Skeletal muscle cell (primary cell): ENCODE results near the gene MINAR2.

Experiments used
- DNase-seq: peaks from one replicate; pipeline ENCODE4 v3.0.0-alpha.2; 2010; ENCODE audit warnings: low read depth
- H3K4me3 ChIP-seq: 2 replicates; pipeline ENCODE4 v1.5.1; 2011; ENCODE audit warnings: low read depth, mild to moderate bottlenecking, control low read depth, low read length, moderate library complexity

The MINAR2 gene

GRCh38 chr5:129747572-129748407, at the start of gene MINAR2:
Gene MINAR2, plus strand, starts transcription at chr5:129748094. Its CDS starts 97 bp downstream, at chr5:129748191.
- no peak for DNase-seq
- H3K4me3 ChIP-seq, result no peak within 1 kb of the TSS

- H3K4me3 ChIP-seq, result no peak overlapping the region
- no peak for DNase-seq
These were observed 49.2 kb upstream of the MINAR2 start for GRCh38 chr5:129698661-129699060.

- H3K4me3 ChIP-seq, result no peak overlapping the region
- no peak for DNase-seq
These were observed 31.7 kb upstream of the MINAR2 start for GRCh38 chr5:129716235-129716634.

DNA sequence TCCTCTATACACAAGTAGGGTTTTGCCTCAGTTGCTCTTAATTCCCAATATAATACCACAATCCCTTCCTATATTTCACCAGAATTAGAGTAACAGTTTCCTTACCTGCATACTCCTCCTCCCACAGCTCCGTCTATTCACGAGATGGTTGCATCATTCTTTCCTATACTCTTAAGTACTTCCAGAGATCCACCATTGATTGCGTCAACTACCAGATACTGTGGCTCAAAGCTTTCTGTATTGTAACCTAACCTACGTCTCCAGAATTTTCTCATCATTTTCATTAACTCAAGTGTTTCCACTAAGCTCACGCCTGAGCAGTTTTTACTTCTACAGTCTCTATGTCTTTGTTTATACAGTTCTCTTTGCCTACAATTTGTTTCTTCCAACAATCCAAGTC, 31.2 kb upstream of the MINAR2 start:
- no peak overlapping the region for H3K4me3 ChIP-seq
- DNase-seq, result no peak

DNA sequence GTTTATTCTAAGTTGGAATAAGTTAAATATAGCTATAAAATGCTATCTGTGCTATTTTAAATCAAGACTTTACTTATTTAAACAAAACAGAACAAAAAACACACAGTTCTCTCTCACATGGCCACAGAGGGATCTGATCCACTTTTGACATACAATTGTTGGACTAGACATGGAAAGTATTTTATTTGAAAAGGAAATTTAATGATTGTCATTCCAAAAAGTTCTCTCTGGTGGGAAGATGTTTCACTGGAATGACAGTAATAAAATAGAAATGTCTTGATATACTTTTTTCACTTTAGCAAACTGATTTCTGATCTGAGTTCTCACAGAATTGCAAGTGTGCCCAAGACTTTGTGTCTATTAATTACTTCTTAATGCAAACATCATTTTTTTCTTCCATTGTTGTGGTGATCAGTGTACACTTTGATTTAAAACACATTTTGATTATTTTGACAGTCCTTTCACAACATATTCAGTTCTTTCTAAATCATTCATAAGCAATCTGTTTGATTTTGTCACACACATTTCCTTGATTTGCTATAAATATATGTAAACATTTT, 30.1 kb upstream of the MINAR2 start:
- DNase-seq, result no peak
- H3K4me3 ChIP-seq, result no peak overlapping the region

DNA sequence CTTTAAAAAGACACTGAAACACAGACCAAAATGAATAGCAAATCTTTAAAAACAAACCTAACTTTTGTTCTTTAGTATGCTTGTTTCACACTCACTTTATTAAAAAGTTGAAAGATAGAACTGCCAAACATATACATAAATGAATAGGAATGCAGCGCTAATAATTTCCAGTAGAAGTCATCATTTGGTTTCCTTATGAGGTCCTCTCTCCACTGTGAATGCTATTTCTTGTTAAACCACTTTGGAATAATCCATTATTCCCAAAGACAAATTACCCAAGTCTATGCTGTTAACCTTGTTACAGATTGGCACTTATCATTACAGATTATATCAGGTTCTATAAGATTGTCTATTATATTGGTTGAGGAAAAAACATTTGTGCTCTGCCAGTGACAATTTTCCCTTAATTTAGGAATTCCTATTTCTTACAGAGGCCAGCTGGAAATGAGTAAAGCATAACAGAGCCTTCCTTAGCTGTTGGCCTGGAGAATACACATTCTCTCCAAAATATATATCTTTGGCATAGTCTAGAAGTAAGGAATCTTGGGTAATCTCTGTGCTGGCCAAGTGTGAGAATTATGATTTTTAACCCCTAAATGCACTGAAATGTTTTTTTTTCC, 29.3 kb upstream of the MINAR2 start:
- H3K4me3 ChIP-seq, result no peak overlapping the region
- no peak for DNase-seq

DNA sequence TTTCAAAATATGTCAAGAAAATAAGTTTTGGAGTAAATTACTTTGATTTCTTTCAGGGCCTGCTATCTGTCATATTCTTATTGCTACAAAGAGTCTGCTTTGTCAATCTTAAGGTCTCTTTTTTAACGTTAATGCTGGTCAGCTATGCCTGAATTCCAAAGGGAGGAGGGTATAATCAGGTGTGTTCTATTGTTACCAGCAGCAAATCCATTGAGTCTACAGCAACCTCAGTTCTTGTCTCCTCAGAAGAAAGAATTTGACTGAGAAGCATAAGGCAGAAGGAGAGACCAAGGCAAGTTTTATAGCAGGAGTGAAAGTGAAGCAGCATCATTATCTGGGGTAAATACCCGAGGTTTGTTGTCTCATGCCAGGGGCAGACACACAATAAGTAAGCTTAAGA, 23.7 kb upstream of the MINAR2 start:
- H3K4me3 ChIP-seq, result no peak overlapping the region

DNA sequence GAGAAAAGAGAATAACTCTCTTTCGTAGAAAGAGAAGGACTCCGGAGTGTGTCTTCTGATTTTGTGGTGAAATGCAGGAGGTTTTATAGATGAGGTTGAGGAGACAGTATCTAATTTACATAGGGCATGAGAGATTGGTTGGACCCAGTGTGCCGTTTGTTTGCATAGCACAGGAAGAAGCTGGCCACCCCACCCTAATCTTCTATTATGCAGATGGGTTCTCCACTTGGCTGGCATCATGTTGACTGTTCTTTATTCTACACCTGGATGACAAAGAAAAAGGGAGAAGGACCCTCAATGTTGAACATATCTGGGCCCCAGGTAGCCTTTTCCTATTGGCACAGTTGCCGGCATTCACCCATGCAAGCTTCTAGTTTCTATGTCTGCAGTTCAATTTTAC, 23.2 kb upstream of the MINAR2 start:
- no peak overlapping the region for H3K4me3 ChIP-seq
- no peak for DNase-seq

More for the DNA sequence above, 23.7 kb upstream of the MINAR2 start:
- DNase-seq, result no peak

- DNase-seq, result no peak
- no peak overlapping the region for H3K4me3 ChIP-seq
These were observed 8.1 kb upstream of the MINAR2 start for GRCh38 chr5:129739773-129740172.

DNA sequence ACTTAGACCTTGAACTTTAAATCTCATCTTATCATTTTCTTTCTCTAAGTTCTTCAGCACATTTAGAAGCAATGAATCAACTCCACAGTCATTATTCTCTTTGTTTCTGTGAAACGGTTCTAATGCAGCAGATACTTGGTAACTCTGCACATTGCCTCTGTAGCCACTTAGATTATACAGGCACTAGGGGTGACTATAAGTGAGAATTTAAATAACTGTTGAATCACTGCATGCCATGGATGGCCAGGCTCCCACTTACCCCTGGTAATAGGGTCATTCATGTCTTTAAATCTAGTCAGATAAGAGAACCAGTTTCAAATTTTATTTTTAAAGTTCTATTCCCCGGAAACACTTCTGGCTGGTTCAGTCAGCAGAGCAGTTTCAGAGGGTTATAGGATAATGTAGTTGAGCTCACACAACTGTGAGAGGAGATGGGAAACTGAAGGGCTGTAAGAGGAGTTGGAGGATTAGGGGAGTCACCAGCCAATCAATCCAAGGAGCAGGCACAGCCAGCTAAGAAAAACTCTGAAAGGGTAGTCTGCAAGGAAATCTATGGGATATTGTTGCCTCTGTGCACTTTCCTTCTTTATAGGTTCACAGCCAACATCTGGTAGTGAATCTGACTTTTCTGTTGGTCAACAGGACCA, 4.2 kb upstream of the MINAR2 start:
- DNase-seq, result no peak

GRCh38 chr5:129745997-129746396, 1.9 kb upstream of the MINAR2 start:
- H3K4me3 ChIP-seq, result no peak overlapping the region
- DNase-seq, result no peak

More for the DNA sequence above, 4.2 kb upstream of the MINAR2 start:
- no peak overlapping the region for H3K4me3 ChIP-seq

DNA sequence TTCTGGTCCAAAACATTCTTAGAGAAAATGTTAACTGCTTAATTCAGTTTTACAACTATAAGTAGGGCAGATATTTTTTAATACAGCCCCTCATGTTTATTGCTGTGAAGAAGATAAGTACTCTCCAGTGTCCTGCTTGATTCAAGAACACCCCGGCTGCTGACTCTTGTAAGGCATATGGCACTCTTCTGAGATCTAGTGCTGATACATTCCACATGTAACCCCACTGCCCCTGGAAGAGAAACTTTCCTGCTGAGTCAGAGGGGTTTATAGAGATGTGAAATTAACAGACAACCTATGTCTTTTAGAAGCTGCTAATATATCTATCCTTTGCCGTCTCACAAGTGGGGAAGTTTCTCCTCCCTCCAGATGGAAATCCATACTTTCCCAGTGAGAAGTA, 1.0 kb upstream of the MINAR2 start:
- no peak overlapping the region for H3K4me3 ChIP-seq
- no peak for DNase-seq

DNA sequence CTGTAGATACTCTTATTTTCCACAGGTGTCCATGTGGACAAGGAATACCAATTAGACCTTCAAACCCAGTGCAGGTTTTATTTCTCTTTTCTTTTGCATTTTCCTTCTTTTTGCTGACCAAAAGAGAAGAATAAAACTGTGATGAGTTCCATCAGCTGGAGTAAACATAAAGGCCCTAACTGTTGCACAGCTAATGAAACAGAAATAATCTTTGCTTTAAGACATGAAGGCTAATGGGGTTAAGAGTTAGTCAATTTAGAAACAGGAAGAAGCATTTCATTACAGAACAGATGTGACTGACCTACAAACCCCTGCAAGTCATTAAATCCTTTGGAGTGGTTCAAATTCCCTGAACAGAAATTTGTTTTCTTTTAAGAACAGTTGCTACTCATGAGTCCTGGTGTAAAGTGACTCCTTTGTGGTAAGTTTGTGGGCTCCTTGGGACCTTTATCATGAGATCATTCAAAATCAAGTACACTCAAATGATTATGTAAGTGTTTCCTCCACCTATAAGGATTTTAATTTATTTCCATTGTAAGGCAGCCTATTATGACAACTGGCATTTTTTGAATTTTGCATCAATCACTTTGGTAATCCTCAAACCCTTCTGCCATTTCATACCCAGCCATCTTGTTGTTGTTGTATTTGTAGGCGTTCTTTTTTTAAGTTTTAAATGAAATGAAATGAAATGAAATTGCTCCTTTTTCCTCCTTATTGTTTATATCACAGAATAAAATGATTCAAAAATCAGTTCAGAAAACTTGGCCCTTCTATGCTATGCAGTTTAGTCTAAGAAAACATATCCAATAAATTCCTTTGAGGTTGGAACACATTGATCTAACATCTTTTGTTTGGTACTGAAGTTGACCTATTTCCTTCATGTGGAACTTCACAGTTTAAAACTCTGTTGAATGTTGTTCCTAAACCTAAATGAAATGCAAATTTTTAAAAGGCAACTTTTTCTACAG, 1.3 kb downstream of the MINAR2 start:
- DNase-seq, result no peak
- H3K4me3 ChIP-seq, result no peak overlapping the region

DNA sequence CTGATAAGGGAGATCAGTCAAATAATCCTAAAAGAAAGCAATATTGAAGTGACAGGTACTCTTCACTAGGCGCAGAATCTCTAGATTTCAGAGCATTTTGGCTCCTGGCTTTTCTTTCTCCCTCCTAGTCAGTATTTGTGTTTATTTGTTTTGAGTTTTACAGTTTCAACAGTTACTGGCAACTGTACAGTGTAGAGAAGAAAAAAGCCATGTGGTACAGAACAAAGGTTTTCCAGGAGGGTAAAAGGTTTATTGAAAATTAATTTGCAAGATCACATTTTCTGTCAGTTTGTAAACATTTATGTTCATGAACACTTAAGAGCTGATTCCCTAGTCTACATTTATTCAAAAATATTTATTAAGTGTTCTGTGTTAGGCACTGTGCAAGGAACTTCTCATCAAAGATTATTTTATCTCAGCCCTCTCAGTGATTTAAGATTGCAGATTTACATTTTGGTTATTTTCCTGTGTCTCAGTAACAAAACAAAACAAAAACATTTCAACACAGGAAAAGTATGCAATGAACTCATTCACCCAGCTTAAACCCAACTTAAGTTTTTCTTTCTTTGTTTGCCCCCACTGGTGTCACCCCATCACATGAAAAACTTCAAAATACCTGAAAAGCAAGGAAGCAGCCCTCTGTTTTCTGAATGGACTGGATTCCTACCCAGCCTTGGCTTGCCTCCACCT, 12.9 kb downstream of the MINAR2 start:
- DNase-seq, result no peak
- no peak overlapping the region for H3K4me3 ChIP-seq

GRCh38 chr5:129763651-129764050, 15.8 kb downstream of the MINAR2 start:
- no peak for DNase-seq
- no peak overlapping the region for H3K4me3 ChIP-seq

GRCh38 chr5:129766798-129767197, 18.9 kb downstream of the MINAR2 start:
- no peak for DNase-seq
- no peak overlapping the region for H3K4me3 ChIP-seq

- peak; percentile 54 for DNase-seq
- H3K4me3 ChIP-seq, result no peak overlapping the region
These were observed 20.1 kb downstream of the MINAR2 start for GRCh38 chr5:129767927-129768380.

GRCh38 chr5:129768735-129769134, 20.8 kb downstream of the MINAR2 start:
- no peak for DNase-seq
- no peak overlapping the region for H3K4me3 ChIP-seq
